Measurements from ENCODE around the gene HEG1. TPM values are rescaled to one million over a fixed set of nuclear protein-coding genes. Genes with fewer than 3 reads are reported as not detected.
A peak's percentile ranks its signal among the peaks of the same experiment; 100 is the strongest.

HEG1 gene
- total and polyA plus RNA-seq, 11 donors: 23.7 to 211 (median 111) TPM

DNA sequence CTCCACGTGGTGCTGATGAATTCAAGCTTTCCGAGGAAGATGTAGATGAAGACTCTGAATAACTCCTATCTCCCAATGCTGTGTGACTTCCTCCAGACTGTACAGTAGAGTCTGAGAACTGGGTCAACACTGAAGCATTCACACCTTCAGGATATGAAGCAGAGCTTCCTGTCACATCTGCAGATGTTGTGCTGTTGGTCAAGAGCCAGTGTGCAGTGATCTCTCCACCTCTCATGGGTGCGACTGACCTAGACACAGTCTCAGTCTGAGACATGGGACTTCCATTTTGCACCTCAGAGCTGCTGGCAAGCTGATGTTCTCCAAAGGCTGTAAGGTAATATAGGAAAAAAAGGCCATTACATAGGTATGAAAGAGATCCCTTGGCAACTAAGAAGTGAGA is 36.5 kb downstream of the HEG1 start:
- TF ChIP-seq POLR2A (IDR thresholded peaks at IDR 0.05): no peak
- no peak for TF ChIP-seq CTCF (IDR thresholded peaks at IDR 0.05)
- 69 to 84% (median 72%) methylated on average over 3 of the region's 3 CpGs for WGBS, 4 donors
- Histone ChIP-seq H3K27ac (no peak overlapping the region), H3K4me1 (peaks cover 0 to 66% (median 37%) of the 10 kb centered on the region in 12 donors), H3K4me3 (no peak overlapping the region), H3K36me3 (peaks cover 0 to 88% (median 68%) of the 10 kb centered on the region in 9 donors), H3K27me3 (no peaks in the 10 kb centered on the region), H3K9me3 (no peaks in the 10 kb centered on the region)
- ATAC-seq (peak in 1 of 4 donors; percentile 13), DNase-seq (no peak)
- intact Hi-C loops (cut with DNase I): loop anchor here in 1 of 10 donors (5.0 kb wide), 1 partner anchor 33 kb away; no protein-coding TSS in a partner anchor

DNA sequence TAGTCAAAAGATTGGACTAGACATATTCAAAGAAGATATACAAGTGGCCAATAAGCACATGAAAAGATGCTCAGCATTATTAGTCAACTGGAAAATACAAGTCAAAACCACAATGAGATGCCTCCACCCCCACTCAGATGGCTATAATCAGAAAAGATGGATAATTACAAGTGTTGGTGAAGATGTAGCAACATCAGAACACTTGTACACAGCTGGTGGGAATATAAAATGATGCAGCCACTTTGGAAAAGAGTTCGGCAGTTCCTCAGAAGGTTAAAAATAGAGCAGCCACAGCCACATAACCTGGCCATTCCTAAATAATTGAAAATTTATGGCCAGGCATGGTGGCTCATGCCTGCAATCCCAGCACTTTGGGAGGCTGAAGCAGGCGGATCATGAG is 38.4 kb downstream of the HEG1 start:
- H3K4me1 ChIP-seq: peaks cover 0 to 49% (median 25%) of the 10 kb centered on the region in 12 donors
- no peak for TF ChIP-seq CTCF (IDR thresholded peaks at IDR 0.05)
- TF ChIP-seq POLR2A (IDR thresholded peaks at IDR 0.05): no peak
- peaks cover 0 to 97% (median 84%) of the 10 kb centered on the region in 9 donors for H3K36me3 ChIP-seq
- ATAC-seq: no peak
- H3K27me3 ChIP-seq: no peaks in the 10 kb centered on the region
- WGBS, 4 donors: 53 to 78% (median 76%) methylated on average over 2 of the region's 2 CpGs
- H3K9me3 ChIP-seq: no peaks in the 10 kb centered on the region
- H3K27ac ChIP-seq: no peak overlapping the region
- no peak for DNase-seq
- no peak overlapping the region for H3K4me3 ChIP-seq
- intact Hi-C loops (cut with DNase I): loop anchor here in 1 of 10 donors (5.0 kb wide), 1 partner anchor 35 kb away; no protein-coding TSS in a partner anchor

GRCh38 chr3:125014570-125015179 is 41.1 kb downstream of the HEG1 start:
- Histone ChIP-seq H3K9me3 (no peaks in the 10 kb centered on the region), H3K36me3 (peaks cover 0 to 100% (median 97%) of the 10 kb centered on the region in 9 donors), H3K27ac (peak overlapping the region in 11 of 12 donors; percentile 5 to 81 (median 64)), H3K4me3 (no peak overlapping the region), H3K4me1 (peaks cover 0 to 41% (median 15%) of the 10 kb centered on the region in 12 donors), H3K27me3 (no peaks in the 10 kb centered on the region)
- peak; percentile 56 to 78 (median 73) for ATAC-seq
- DNase-seq: peak in 2 of 5 donors; percentile 38
- WGBS, 4 donors: 57 to 70% (median 63%) methylated on average over 13 to 19 of the region's 19 CpGs
- no peak for TF ChIP-seq CTCF (IDR thresholded peaks at IDR 0.05)
- TF ChIP-seq POLR2A (IDR thresholded peaks at IDR 0.05): no peak
- intact Hi-C loops (cut with DNase I): loop anchor here in 2 of 10 donors (5.0 kb wide), 1 partner anchor 38 kb away; no protein-coding TSS in a partner anchor

GRCh38 chr3:125013095-125013494 is 42.7 kb downstream of the HEG1 start:
- H3K9me3 ChIP-seq: no peaks in the 10 kb centered on the region
- ATAC-seq: no peak
- peaks cover 0 to 37% (median 14%) of the 10 kb centered on the region in 12 donors for H3K4me1 ChIP-seq
- no peak for DNase-seq
- WGBS, 4 donors: 89 to 97% (median 92%) methylated on average over 1 of the region's 1 CpG
- peaks cover 0 to 100% (median 97%) of the 10 kb centered on the region in 9 donors for H3K36me3 ChIP-seq
- H3K27ac ChIP-seq: no peak overlapping the region
- intact Hi-C loops (cut with DNase I): loop anchor here in 1 of 10 donors (5.0 kb wide), 1 partner anchor 39 kb away; no protein-coding TSS in a partner anchor
- H3K27me3 ChIP-seq: no peaks in the 10 kb centered on the region
- TF ChIP-seq CTCF (IDR thresholded peaks at IDR 0.05): no peak
- no peak for TF ChIP-seq POLR2A (IDR thresholded peaks at IDR 0.05)
- no peak overlapping the region for H3K4me3 ChIP-seq

Data from heart left ventricle (tissue), 16 donors.